GM12878 (cell line): ENCODE data around the gene RRAGD. TPM values are rescaled to one million over a fixed set of nuclear protein-coding genes. Genes with fewer than 3 reads are reported as not detected.

Source experiments
- polyA plus RNA-seq, 11 experiments: library from polyadenylated mRNA; depleted of rRNA in 4 of 11; unstranded in 6 of 11; stranded (reverse) in 5 of 11; fragments of >200 nt; fragmentation: Nextera tagmentation in 4 of 11; fragmentation: Illumina TruSeq in 1 of 11; extraction: Ambion mirVana in 4 of 11; extraction: Trizol in 1 of 11; gene quantifications; 1 replicate in 1 of 11; 2 replicates in 10 of 11; pipeline versions ENCODE4 v1.2.1 to v1.2.3, GENCODE V29; 2011 to 2016; ENCODE audit warnings: inconsistent platforms in 2 of 11, missing spikeins in 2 of 11, low read depth in 1 of 11
- total RNA-seq, 4 experiments: library from RNA; depleted of rRNA in 3 of 4; stranded (reverse); fragments of >200 nt in 3 of 4; fragmentation: Illumina TruSeq in 1 of 4; extraction: Trizol in 1 of 4; gene quantifications; 2 replicates each; pipeline versions ENCODE4 v1.2.1 to v1.2.3, GENCODE V29; 2013 to 2021

RRAGD gene
- total and polyA plus RNA-seq, 10 of the 15 experiments (the other 5 are each of a cell fraction or from before 2014, with no cell fraction given), result 4.6 to 17.4 (median 8.5) TPM

Other genes starting within 250 kb of the RRAGD start
- gene GABRR1, start 194.9 kb downstream of the RRAGD start, total RNA-seq (2014; rRNA removed), result not detected in 2 replicates
- gene GABRR1, start 194.9 kb downstream of the RRAGD start, total RNA-seq (2014; rRNA removed; fragmentation: Illumina TruSeq; extraction: Trizol), result not detected in 2 replicates
- not detected in 2 replicates for gene GABRR1, start 194.9 kb downstream of the RRAGD start, total RNA-seq (2021)
- not detected in 2 replicates for gene GABRR1, start 194.9 kb downstream of the RRAGD start, polyA plus RNA-seq (2011; rRNA removed)
- not detected in 2 replicates for gene GABRR1, start 194.9 kb downstream of the RRAGD start, polyA plus RNA-seq (2014; fragmentation: Illumina TruSeq; extraction: Trizol)
- gene GABRR1, start 194.9 kb downstream of the RRAGD start, polyA plus RNA-seq (2014; fragmentation: Nextera tagmentation; extraction: Ambion mirVana), result not detected
- gene GABRR1, start 194.9 kb downstream of the RRAGD start, polyA plus RNA-seq (2014; rRNA removed), result not detected in 2 replicates
- not detected for gene GABRR1, start 194.9 kb downstream of the RRAGD start, polyA plus RNA-seq (2016; fragmentation: Nextera tagmentation; extraction: Ambion mirVana)
- 0.23 and 0.33 TPM in 2 replicates for gene GABRR2, start 97.0 kb downstream of the RRAGD start, total RNA-seq (2014; rRNA removed)
- 0.31 and 0.32 TPM in 2 replicates for gene GABRR2, start 97.0 kb downstream of the RRAGD start, total RNA-seq (2014; rRNA removed; fragmentation: Illumina TruSeq; extraction: Trizol)
- gene GABRR2, start 97.0 kb downstream of the RRAGD start, total RNA-seq (2021), result 0.35 and 0.54 TPM in 2 replicates
- 0.27 and 0.34 TPM in 2 replicates for gene GABRR2, start 97.0 kb downstream of the RRAGD start, polyA plus RNA-seq (2011; rRNA removed)
- gene GABRR2, start 97.0 kb downstream of the RRAGD start, polyA plus RNA-seq (2014; fragmentation: Illumina TruSeq; extraction: Trizol), result 0.59 and 0.72 TPM in 2 replicates
- not detected for gene GABRR2, start 97.0 kb downstream of the RRAGD start, polyA plus RNA-seq (2014; fragmentation: Nextera tagmentation; extraction: Ambion mirVana)
- gene GABRR2, start 97.0 kb downstream of the RRAGD start, polyA plus RNA-seq (2014; rRNA removed), result 0.33 and 0.62 TPM in 2 replicates
- gene GABRR2, start 97.0 kb downstream of the RRAGD start, polyA plus RNA-seq (2016; fragmentation: Nextera tagmentation; extraction: Ambion mirVana), result under 1 TPM; 0.16 to 0.19 TPM
- 90.6 and 96.0 TPM in 2 replicates for gene UBE2J1, start 59.6 kb downstream of the RRAGD start, total RNA-seq (2014; rRNA removed)
- 110 and 114 TPM in 2 replicates for gene UBE2J1, start 59.6 kb downstream of the RRAGD start, total RNA-seq (2014; rRNA removed; fragmentation: Illumina TruSeq; extraction: Trizol)
- gene UBE2J1, start 59.6 kb downstream of the RRAGD start, total RNA-seq (2021), result 84.3 and 85.9 TPM in 2 replicates
- 89.5 and 129 TPM in 2 replicates for gene UBE2J1, start 59.6 kb downstream of the RRAGD start, polyA plus RNA-seq (2011; rRNA removed)
- 120 and 151 TPM in 2 replicates for gene UBE2J1, start 59.6 kb downstream of the RRAGD start, polyA plus RNA-seq (2014; fragmentation: Illumina TruSeq; extraction: Trizol)
- 10 to 100 TPM; 48.7 to 69.1 TPM for gene UBE2J1, start 59.6 kb downstream of the RRAGD start, polyA plus RNA-seq (2014; fragmentation: Nextera tagmentation; extraction: Ambion mirVana)
- 68.5 and 76.8 TPM in 2 replicates for gene UBE2J1, start 59.6 kb downstream of the RRAGD start, polyA plus RNA-seq (2014; rRNA removed)
- gene UBE2J1, start 59.6 kb downstream of the RRAGD start, polyA plus RNA-seq (2016; fragmentation: Nextera tagmentation; extraction: Ambion mirVana), result 100 to 1,000 TPM; 129 to 131 TPM
- gene ANKRD6, start 20.9 kb upstream of the RRAGD start, total RNA-seq (2014; rRNA removed), result 0.33 and 0.90 TPM in 2 replicates
- gene ANKRD6, start 20.9 kb upstream of the RRAGD start, total RNA-seq (2014; rRNA removed; fragmentation: Illumina TruSeq; extraction: Trizol), result 0.36 and 0.74 TPM in 2 replicates
- gene ANKRD6, start 20.9 kb upstream of the RRAGD start, total RNA-seq (2021), result 0.72 and 0.93 TPM in 2 replicates
- gene ANKRD6, start 20.9 kb upstream of the RRAGD start, polyA plus RNA-seq (2011; rRNA removed), result 0.41 and 0.48 TPM in 2 replicates
- 0.26 and 0.97 TPM in 2 replicates for gene ANKRD6, start 20.9 kb upstream of the RRAGD start, polyA plus RNA-seq (2014; fragmentation: Illumina TruSeq; extraction: Trizol)
- gene ANKRD6, start 20.9 kb upstream of the RRAGD start, polyA plus RNA-seq (2014; fragmentation: Nextera tagmentation; extraction: Ambion mirVana), result under 1 TPM; 0.03 to 0.09 TPM
- 0.34 and 0.42 TPM in 2 replicates for gene ANKRD6, start 20.9 kb upstream of the RRAGD start, polyA plus RNA-seq (2014; rRNA removed)
- gene ANKRD6, start 20.9 kb upstream of the RRAGD start, polyA plus RNA-seq (2016; fragmentation: Nextera tagmentation; extraction: Ambion mirVana), result under 1 TPM; 0.24 to 0.60 TPM
- 15.5 and 17.2 TPM in 2 replicates for gene LYRM2, start 226.5 kb upstream of the RRAGD start, total RNA-seq (2014; rRNA removed)
- 18.8 and 20.6 TPM in 2 replicates for gene LYRM2, start 226.5 kb upstream of the RRAGD start, total RNA-seq (2014; rRNA removed; fragmentation: Illumina TruSeq; extraction: Trizol)
- gene LYRM2, start 226.5 kb upstream of the RRAGD start, total RNA-seq (2021), result 23.6 and 25.1 TPM in 2 replicates
- gene LYRM2, start 226.5 kb upstream of the RRAGD start, polyA plus RNA-seq (2011; rRNA removed), result 33.8 and 62.2 TPM in 2 replicates
- gene LYRM2, start 226.5 kb upstream of the RRAGD start, polyA plus RNA-seq (2014; fragmentation: Illumina TruSeq; extraction: Trizol), result 27.9 and 40.8 TPM in 2 replicates
- gene LYRM2, start 226.5 kb upstream of the RRAGD start, polyA plus RNA-seq (2014; fragmentation: Nextera tagmentation; extraction: Ambion mirVana), result 10 to 100 TPM; 57.1 to 75.0 TPM
- 14.9 and 18.5 TPM in 2 replicates for gene LYRM2, start 226.5 kb upstream of the RRAGD start, polyA plus RNA-seq (2014; rRNA removed)
- 10 to 100 TPM; 52.5 to 57.9 TPM for gene LYRM2, start 226.5 kb upstream of the RRAGD start, polyA plus RNA-seq (2016; fragmentation: Nextera tagmentation; extraction: Ambion mirVana)